Glomerular visceral epithelial cell (primary cell): Measurements from ENCODE around the gene MOCS1.

Source experiments
- DNase-seq: peaks from one replicate; pipeline ENCODE4 v3.0.0-alpha.2; 2016; ENCODE audit errors: extremely low spot score

Gene MOCS1

DNA sequence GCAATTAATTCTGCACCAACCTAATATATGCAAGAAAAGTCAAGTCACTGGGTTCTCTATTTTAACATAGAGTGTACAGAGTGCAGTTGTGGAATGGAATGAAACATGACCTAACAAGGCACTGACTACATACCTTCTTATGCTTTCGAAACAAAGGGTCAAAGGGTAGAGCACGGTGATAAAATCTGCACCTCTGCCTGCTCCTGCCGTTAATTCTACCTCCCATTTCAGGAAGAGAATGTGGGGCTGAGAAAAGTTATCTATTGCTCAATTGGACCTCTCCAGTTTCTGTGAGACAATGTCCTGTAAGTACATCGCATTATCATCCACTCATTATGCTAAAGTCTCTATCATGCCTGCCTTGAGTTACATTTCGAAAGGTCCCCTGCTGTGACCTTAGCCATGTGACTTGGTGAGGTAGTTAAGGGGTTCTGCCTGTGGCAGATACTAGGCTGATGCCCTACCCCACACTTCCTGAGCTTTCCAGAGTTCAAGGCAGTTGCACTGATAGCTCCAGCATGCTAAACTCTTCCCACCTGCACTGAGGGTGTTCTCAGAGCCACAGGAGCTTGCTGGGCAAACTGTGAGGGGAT, 14.0 kb upstream of the MOCS1 start:
- no peak for DNase-seq

DNA sequence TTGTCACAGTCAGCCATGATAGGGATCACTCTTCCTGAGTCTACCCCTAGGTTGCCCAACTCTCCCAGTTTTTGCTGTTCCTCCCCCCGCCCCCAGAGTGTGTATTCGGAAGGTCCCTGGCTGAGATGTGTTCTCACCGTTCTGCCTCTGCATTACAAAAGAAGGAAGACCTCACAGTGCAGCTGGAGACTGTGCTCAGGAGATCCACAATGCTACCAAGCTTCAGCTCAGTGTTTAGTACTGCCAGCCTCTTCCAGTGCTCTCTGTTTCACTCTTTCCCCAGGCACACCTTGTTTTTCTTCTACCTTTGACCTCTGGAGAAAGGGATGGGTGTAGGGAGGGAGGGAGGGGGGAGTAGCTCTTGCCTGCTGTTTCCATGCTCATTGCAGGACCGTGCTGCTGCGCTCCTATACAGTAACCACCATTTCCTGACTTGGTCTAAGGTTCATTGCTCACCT, 13.4 kb upstream of the MOCS1 start:
- DNase-seq, result no peak

DNA sequence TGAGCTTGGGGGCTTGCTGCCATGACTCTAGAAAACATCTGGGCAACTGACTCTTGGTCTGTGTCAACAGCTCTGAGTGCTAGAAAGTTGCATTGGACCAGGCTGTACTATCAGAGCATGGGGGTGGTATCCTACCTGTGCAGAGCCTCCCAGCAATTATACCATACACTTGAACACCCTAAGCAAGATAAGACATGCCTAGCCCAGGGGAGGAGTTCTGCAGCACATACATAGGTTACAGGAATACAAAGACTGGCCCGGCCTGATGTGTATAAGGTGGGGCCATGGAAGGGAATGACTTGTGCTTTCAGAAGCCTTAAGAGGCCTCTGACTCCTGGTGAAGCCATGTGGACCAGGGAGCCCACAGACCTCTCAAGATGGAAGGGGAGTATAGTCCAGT, 11.4 kb upstream of the MOCS1 start:
- DNase-seq, result no peak

- DNase-seq, result no peak
Observed at GRCh38 chr6:39942903-39943580, 8.8 kb upstream of the MOCS1 start.

GRCh38 chr6:39941820-39942219, 7.6 kb upstream of the MOCS1 start:
- DNase-seq, result no peak

- DNase-seq, result no peak
Observed at GRCh38 chr6:39941138-39941537, 6.9 kb upstream of the MOCS1 start.

DNA sequence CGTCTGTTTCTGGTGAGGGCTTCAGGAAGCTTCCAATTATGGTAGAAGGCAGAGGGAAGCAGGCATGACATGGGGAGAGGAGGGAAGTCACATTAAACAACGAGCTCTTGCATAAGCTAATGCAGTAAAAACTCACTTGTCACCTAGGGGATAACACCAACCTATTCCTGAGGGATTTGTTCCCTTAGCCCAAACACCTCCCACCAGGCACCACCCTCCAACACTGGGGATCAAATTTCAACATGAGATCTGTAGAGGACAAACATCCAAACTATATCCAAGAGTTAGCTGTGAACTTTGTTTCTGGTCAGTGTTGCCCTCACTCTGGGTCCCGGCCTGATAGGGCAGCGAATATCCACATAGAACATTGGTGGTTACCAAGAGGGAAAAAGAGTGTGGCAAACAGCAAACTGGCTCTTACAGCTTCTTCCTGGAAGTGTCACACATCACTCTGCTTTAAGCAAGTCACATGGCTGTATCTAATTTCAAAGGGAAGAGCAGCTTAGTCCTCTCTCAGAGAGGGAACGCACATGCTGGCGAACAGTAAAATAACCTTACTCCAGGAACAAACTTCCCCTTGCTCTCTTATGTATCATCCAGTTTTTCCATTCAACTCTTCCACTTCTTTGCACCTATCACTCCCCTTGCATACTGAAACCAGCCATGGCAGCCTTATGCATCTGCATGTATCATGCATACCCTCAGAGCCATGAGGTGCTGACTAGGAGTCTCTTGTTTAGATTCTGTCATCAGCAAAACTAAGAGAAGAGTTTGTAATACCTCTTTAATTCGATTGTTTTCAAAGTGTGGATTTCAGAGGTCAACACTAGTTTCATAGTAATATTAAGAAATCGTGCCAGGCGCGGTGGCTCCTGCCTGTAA, 4.8 kb upstream of the MOCS1 start:
- DNase-seq, result no peak

- no peak for DNase-seq
Observed at GRCh38 chr6:39937686-39938333, 3.5 kb upstream of the MOCS1 start.

DNA sequence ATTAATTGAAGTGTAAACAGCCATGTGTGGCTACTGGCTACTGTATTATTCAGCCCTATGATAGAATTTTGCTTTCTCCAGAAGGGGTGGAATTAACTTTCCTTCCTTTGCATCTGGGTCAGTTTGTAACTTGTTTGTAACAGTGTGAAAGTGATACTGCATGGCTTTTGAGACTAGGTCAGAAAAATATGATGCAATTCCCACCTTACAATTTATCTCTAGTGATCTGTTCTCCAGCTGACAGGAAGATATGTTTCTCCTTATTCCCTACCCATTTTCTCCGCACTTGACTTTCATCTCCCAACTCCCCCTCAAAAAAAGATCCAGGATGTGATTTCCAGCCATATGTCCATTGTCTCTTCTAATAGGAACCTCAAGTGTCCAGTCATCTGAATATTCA, 2.6 kb upstream of the MOCS1 start:
- DNase-seq, result no peak

DNA sequence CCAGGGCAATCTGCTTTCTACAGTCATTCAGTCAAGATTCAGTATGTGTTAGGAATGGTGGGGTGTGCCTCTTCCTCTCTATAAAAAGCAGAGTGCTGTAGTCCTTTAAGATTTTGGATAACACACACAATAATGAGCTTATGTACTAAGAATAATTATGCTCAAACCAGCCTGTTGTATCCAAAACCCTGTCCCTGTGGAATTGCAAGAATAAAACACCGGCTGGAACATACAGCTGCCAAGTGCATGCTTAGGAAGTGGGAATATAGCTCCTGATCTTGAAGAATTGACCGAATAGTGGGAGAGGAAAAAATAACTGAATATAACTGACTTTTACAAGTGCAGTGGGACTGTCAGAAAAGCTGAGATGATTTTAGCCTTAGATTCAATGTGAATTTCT, 979 bp upstream of the MOCS1 start:
- no peak for DNase-seq

DNA sequence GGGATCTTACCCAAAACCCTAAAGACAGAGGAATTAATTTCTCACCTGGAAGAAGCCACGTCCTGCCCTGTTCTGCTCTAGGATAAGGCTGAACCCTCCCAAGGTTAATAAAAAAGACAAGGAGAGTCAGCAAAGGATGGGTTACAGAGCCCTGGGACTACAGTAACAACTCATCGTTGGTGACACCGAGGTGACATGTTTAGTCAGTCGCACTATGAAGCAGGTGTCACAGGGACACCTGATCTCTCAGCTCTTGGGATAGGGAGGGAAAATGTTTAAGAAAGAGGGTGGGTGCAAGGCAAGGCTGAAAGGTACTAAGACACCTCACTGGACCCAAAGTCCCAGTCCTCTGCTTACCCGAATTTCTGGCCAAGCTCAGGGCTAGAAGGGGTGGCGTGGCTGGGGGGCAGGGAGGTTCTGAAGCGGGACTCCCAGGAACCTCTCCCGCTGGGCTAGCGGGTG, 562 bp downstream of the MOCS1 start:
- DNase-seq, result no peak

DNA sequence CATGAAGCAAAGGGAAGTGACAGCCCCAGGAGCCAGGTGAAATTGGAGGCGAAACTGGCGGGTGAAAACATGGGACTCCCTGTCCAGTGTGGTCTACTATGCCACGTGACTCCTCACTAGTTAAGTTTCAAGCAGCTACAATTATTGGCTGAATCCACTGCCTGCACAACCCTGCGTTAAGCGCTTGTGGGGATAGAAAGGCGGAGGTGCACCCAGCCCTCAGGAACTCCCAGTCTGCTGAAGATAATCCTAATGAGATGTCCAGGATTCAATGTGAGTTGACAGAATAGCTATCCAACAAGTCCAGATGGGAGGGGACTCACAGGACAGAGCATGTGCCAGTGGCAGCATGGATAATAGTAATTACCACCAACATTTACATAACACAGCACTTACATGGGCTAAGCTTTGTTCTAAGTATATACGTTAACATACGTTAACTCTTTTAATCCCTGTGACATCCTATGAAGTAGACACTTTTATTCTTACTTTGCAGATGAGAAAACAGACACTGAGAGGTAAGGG, 1.8 kb downstream of the MOCS1 start:
- DNase-seq, result no peak

DNA sequence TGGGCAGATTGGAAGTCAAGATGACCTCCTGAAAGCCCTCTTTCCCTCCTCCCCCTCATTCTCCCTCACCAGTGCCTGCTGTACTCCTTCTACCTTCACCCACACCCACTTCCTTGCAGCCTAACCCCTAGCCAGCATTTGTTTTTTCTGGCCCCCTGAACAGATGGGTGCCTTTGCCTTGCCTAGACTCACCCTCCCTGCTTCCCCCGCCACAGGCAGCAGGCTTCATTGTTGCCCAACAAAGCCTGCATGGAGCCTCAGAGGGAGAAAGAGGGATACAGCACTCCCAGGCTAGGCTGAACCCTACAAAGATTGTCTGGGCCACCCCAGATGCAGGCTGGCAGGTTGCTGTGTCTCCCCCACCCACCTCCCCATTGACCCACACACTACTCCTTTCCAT, 2.7 kb downstream of the MOCS1 start:
- DNase-seq, result no peak

DNA sequence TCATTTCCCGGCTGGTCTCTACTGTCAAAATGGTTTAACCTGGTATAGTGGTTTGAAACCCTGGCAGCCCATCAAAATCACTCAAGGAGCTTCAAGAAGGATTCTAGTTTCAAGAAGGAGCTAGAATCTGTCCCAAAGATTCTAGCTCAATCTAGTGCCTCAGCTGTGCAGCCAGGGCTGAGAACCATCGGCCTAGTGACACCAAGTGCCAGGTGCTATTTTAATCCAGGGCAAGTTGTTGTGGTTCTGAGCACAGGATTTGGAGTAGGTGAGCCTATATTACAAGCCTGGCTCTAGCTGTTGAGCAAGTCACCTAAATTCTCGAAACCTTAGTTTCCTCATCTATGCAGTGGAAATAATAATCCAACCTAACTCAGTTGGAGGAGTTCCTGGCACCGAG, 3.7 kb downstream of the MOCS1 start:
- no peak for DNase-seq

DNA sequence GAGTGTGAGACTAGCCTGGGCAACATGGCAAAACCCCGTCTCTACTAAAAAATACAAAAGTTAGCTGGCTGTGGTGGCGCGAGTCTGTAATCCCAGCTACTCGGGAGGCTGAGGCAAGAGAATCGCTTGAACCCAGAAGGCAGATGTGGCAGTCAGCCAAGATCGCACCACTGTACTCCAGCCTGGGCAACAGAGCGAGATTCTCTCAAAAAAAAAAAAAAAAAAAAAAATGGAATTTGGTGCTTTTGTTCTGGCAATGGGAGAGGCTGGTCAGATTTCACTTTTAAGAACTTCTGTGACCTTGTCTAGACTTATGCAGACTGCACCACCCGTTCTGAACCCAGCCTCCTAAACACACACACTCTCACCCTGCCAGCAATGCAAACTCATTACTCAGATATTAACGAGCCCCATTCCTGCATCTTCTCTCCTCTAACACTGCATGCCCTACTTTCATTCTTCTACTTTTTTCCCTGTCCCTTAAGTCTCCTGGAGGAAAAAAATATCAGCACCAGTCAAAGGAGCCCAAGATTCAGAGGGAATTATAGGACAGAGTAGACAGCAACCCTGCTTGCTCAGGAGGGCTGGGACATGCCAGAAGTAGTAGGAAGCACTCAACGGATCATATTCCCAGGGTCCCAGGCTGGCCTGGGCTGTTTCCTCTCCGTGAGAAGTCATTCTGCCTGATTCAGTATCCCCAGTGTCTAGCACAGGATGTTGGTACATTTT, 4.4 kb downstream of the MOCS1 start:
- no peak for DNase-seq

- DNase-seq, result no peak
Observed at GRCh38 chr6:39929039-39929732, 5.1 kb downstream of the MOCS1 start.

- DNase-seq, result peak; percentile 72
Observed at GRCh38 chr6:39927159-39927558, 7.1 kb downstream of the MOCS1 start.

DNA sequence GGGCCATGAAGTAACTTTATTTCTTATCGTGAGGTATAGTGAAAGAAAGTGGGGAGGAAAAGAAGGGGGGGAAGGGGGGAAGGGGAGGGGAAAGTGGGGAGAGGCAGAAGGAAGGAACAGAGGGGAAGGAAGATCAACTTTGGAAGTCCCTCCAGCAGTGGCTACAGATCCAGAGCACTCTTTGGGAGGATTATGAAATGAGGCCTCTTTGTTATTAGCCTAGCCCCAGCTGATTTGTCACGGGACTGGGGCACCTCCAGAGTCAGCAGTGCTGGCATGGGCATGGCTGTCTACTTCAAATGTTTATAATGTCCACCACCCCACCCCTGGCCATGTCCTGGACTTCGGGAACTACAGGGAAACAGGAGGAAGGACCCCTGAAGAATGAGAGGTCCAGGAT, 7.6 kb downstream of the MOCS1 start:
- DNase-seq, result peak; percentile 18

GRCh38 chr6:39925931-39926290, 8.4 kb downstream of the MOCS1 start:
- DNase-seq, result no peak

- DNase-seq, result no peak
Observed at GRCh38 chr6:39925191-39925930, 8.9 kb downstream of the MOCS1 start.
